ENCODE results near the gene EXD2.
A peak's percentile ranks its signal among the peaks of the same experiment; 100 is the strongest.
"Not testable (repeated sequence)": the region's sequence is repeated elsewhere in the genome, so short reads cannot be mapped to it uniquely, and the experiment has no call there.

EXD2 gene

DNA sequence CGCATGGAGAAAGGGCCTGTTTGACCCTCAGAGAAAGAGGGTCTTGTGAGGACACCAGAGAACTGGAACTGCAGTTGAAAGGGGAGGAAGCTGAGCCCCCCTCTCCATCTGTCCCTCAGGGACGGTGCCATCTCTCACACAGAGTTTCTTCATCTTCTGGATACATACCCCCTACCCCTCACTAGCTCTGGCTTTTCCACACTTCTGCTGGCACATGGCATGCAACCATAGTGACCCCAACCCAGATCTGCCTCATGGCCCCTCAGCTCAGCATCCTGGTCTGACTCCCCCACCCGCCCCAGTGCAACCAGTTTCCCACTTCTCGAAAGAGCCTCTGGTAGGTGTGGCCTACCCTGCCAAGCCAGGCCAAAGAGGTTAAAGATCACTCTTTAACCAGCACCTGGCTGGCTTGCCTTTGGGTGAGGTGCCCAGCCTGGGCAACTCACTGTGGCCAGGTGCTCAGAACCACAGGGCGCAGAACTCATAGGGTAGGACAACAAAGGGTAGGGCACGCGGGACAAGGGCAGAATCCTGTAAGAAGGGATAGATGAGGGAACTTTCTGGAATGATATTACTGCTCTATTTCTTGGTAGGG is 94.5 kb downstream of the EXD2 start:
- no peak for DNase-seq

DNA sequence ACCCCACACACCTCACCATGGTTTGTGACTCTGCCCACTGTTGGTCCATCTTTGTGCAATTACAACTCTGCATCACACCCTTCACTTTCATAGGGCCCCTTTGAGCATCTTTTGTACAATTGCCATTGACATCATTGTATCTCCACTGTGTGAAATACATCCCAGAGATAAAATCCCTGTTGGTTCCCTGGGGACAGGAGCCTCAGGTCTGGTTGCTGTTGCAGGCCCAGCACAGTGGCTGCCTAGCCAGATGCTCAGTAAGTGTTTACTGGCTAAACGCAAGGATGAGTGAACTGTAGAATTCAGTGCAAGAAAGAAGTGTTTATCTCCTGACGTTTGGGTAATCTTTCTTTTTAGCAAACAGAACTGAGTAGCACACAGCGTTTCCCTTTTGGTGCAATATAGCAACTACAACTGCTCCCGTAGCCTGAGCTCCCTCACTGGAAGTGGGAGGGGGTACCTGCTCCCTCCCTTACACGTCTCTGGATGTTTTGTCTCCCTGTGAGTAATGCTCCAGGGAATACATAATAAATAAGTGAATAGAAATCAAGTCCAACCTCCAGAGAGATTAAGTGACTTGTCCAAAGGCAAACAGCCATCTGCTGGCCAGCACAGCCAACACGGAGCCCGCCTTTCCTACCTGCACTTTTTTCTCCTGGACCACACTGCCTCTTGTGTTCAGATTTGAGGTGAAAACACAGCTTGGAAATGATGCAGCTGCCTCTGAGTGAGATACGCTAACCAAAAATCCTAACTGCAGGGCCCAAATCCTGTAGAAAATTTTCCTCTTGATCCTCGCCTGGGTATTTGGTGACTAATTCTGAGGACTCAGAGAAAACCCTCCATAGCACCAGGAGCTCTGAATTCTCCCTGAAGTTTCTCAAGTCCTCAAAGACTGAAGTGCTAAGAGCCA is 96.1 kb downstream of the EXD2 start:
- DNase-seq = peak; percentile 35

DNA sequence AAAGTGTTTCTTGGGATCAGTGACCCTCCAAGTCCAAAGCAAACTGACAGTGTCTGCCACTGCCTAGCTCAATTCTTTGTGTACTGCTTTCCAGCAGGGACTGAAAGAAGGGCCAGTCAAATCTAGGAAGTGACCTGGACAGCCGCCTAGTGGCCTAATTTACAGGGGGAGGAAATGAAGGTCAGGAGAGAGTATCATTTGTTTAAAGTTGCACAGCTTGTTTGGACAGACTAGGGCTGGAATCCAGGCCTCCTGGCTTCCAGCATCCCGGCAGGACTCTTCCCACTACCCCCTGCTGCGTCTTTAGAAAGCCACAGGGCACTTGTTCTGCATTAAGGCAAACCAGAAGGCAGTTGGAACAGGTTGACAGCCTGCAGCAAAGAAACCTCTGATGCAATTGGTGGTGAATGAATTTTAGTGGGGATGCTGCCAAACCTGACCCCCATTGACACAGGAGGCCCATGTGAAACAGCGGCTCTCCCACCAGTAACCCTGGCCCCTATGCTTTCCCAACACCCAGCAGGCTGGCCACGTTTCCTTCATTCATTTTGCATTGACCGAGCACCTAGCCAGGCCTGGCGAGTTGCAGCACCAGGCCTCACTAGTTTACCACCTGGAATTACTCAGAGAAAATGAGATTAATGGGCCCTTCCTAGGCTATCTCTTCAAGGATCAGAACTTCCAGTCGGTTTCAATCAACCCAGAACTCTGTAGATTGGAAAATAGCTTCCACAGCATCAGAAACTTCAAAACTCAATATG is 96.9 kb downstream of the EXD2 start:
- DNase-seq = no peak

DNA sequence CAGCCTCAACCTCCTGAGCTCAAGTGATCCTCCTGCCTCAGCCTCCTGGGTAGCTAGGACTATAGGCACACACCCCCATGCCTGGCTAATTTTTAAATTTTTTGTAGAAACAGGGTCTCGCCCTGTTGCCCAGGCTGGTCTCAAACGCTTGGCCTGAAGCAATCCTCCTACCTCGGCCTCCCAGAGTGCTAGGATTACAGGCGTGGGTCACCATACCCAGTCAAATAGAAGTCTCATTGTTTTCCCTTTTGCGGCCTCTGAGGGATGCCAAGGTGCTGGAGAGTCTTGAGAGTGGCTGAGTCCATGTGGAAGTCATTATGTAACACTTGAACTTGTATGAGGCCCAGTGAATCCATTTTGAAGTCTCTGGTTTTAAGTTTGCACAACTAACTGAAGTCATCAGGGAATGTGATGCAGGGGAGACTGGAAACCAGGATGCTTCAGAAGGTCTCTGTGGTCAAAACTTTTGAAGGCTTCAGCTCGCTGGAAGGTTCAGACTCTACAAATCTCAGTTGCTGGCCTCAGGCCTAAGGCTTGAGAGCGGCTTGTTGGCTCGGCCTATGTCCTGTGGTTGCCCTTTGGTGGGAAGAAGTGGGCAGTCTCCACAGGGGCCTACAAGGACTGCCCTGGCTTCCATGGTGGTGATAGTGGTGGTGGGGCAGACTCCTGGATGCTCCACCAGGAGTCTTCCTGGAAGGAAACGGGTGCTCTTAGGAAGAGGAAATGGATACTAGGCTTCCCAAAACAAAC is 97.8 kb downstream of the EXD2 start:
- DNase-seq = no peak

DNA sequence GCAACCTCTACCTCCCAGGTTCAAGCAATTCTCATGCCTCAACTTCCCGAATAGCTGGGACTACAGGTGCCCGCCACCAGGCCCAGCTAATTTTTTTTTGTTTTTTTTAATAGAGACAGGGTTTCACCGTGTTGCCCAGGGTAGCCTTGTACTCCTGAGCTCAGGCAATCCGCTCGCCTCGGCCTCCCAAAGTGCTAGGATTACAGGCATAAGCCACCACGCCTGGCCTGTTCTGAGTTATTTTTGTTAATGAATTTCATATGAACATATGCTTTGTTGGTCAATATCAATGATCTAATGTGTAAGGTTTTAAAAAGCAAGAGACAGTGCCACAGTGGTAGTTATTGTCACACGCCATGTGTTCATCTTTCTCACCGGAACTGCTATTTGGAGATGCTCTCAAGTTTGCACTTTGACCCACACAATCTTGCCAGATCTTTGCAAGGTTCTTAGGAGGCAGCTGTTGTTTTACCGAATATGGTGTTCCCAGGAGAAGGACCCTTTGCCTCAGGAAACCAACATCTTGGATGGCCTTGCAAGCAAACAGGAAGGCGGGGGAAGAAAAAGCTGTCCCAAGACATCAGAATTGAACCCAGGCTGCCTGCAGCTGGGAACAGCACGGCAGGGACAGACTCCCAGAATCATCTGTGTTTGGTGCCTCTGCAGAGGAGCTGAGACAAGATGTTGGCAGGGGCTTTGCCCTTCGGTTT is 98.7 kb downstream of the EXD2 start:
- no peak for DNase-seq

DNA sequence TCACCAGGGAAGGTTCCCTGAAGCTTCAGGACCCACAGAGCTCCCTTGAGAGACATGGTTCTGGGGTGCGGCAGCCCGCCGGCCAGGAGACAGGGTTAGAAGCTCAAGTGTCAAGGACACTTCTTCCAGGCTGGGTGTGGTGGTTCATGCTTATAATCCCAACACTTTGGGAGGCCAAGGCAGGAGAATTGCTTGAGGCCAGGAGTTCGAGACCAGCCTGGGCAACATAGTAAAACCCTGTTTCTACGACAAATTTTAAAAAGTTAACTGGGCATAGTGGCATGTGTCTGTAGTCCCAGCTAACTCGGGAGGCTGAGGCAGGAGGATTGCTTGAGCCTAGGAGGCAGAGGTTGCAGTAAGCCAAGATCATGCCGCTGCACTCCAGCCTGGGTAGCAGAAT is 99.6 kb downstream of the EXD2 start:
- not testable (repeated sequence) for DNase-seq

DNA sequence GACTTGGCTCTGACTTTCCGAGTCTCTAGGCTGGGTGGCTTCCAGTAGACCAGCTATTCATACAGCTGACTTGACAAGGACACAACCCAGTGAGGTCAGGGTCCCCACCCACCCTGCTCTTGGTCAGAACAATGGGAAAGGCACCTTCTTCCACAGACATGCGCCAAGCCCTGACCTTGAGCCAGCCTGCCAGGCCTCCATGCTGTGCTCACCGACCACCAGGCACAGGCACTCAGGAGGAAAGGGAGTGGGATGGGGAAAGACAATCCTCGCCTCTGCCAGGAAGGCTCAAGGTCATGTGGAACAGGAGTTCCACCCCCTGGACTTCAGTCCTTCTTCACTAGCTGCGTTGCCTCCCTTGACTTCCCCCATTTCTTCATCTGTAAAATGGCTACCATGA is 100.1 kb downstream of the EXD2 start:
- DNase-seq = no peak

DNA sequence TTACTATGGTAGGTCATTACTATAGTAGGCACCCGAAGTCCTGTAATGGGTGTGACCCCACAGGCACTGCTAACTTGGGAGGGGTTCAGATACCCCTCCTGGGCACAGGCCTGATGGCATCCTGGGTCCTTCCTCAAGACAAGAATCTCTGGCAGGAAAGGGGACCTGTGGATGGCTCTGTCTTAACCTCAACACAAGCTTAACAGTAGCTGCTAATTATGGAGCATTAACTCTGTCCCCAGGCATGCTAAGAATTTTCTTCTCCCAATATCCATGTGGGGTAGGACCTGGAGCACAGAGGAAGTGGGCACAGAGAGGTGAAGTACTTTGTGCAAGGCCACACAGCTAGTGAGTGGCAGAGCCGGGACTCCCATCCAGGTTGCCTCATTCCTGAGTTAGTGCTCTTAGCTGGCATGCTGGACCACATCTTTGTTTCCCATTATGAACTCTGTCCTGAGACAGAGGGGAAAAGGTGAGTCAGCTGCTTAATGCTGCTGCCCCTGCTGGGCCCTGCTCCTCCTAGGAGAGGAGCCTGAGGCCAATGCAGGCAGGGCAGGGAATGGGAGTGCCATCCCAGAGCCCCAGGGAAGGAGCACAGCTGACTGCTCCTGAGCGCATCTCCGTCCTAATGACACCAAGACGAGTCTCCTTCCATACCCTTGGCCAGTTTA is 100.7 kb downstream of the EXD2 start:
- DNase-seq = no peak

All from NCI-H524 treated with DMSO at 0.1 percent for 48 hours (cell line).